ENCODE measurements around the gene PIK3CD.
"Not testable (repeated sequence)": the region's sequence is repeated elsewhere in the genome, so short reads cannot be mapped to it uniquely, and the experiment has no call there.

PIK3CD gene

DNA sequence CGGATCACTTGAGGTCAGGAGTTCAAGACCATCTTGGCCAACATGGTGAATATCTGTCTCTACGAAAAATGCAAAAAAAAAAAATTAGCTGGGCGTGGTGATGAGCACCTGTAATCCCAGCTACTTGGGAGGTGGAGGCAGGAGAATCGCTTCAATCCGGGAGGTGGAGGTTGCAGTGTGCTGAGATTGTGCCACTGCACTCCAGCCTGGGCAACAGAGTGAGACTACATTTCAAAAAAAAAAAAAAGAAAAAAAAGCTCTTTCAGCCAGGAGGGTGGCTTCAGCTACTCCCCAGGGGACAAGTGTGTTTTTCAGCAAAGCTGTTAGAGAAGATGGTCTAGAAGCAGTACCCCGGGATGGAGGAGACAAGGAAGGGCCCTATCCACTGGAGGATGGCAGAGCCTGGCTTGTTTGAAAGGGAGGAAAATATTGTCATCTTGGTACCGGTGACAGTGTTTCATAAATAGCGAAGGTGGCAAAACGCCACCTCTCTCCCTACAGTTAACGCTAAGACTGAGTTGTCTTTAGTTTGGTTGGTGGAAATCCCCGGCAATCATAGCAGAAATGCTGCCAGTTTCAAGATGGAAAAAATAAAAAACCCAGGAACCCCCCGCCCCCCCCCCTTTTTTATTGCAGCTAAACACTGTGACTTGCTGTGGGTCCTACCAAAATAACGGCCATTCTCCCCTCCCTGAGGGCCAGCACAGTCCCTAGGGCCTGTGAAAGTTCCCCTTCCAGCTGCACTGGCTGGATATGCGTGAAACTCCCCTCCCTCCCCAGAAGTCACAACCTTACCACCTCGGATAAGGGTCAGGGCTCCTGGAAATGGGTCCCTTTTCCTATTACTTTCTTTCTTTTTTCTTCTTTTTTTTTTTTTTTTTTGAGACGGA lies 3.5 kb downstream of the PIK3CD start:
- no peak for DNase-seq

- DNase-seq, result no peak
Observed at GRCh38 chr1:9655836-9656235, 4.3 kb downstream of the PIK3CD start.

- no peak for DNase-seq
Observed at GRCh38 chr1:9657521-9658032, 6.0 kb downstream of the PIK3CD start.

DNA sequence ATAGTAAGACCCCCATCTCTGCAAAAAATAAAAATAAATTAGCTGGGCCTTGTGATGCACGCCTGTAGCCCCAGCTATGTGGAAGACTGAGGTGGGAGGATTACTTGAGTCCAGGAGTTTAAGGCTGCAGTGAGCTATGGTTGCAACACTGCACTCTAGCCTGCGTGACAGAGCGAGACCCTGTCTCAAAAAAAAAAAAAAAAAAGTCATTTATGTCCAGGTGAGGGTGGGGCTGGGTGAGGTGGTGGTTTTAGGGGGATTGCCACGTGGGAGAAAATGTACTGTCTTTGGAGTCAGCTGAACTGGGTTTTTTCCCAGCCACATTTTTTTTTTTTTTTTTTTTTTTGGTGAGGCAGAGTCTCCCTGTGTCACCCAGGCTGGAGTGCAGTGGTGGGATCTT lies 6.7 kb downstream of the PIK3CD start:
- DNase-seq, result no peak

GRCh38 chr1:9659328-9659727 lies 7.8 kb downstream of the PIK3CD start:
- DNase-seq, result no peak

DNA sequence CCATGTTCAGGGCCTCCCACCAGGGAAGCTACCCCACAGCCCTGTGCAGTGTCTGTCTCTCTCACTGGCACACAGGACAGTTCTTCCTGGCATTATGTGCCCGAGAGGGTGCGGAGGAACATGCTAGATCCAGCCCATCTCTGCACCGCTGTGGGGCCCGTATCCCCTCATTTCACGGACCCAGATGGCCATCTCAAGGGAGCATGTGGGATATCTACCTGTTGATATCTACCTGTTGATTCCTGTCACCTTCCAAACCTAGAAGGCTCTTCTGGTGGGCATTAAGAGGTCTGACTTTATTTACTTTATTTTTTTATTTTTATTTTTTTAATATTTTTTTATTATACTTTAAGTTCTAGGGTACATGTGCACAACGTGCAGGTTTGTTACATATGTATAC lies 11.7 kb downstream of the PIK3CD start:
- DNase-seq, result no peak

DNA sequence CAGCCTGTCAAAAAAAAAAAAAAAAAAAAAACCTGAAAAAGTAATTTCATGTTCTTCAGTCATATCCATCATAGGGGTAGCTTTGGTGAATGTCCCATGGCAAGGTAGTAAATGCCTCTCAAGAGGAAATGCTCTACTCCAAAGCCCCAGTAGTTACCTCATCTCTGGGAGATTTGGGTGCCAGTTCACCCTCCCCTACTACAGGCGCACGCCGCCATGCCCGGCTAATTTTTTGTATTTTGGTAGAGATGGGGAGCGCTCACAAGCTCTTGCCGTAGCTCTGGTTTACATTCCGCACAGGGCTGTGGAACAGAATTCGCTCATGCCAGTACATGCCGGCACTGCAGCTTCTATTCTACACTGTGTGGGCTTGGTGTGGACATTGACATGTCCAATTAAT lies 13.7 kb downstream of the PIK3CD start:
- no peak for DNase-seq

GRCh38 chr1:9668080-9668479 lies 16.5 kb downstream of the PIK3CD start:
- DNase-seq, result no peak

- no peak for DNase-seq
Observed at GRCh38 chr1:9670085-9670484, 18.6 kb downstream of the PIK3CD start.

GRCh38 chr1:9671377-9672140 lies 20.0 kb downstream of the PIK3CD start:
- no peak for DNase-seq

- no peak for DNase-seq
Observed at GRCh38 chr1:9672444-9672843, 20.9 kb downstream of the PIK3CD start.

DNA sequence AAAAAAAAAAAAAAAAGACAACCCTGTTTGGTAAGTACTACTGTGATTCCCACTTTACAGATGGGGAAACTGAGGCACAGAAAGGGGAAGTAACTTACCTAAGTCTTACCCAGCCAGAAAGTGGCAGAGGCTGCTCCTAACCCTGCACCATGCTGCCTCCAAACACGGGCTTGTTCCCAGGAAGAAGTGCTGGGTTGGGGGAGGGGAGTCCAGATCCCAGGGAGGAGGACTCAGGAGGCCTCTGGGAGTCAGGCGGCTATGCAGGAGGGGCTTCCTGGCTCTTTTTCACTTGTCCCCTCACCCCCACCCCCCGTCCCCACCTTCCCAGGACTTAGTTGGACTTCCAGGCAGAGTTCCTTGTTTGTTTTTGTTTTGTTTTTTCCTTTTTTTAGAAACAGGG lies 23.9 kb downstream of the PIK3CD start:
- DNase-seq, result no peak

DNA sequence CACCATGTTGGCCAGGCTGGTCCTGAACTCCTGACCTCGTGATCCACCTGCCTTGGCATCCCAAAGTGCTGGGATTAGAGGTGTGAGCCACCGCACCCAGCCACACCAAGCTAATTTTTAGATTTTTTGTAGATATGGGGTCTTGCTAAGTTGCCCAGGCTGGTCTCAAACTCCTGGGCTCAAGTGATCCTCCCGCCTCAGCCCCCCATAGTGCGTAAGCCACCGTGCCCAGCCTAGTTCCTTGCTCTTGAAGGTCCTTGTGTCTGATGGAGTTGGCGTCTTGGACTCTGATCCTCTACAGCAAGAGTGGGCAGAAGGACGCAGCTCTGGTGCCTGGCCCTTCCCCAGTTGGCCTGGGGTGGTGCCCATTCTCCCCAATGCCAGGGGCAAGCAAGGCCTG lies 24.6 kb downstream of the PIK3CD start:
- not testable (repeated sequence) for DNase-seq

DNA sequence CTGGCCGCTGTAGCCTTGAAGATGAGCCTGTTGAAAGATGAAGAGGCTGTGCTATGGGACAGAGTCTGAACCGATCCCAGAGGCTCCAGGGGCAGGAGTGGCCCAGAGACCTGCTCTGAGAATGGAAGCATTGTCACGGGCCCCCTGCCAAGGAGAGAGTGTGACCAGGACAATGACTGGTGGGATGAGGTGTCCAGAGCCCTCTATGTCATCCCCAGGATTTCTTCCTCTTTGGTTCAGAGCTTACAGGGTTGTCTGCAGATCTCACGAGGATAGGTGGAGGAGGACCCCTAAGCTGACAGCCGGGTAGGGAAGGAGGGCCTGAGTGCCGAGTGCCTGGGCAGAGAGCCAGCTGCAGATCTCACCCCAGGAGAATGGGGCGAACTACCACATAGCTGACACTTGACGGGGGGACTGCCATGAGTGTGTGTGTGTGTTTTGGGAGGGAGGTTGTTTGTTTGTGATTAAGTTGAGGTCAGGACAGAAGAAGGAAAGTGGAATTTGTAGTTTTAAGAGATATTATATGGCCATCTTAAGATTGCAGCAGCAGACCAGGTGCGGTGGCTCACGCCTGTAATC lies 25.4 kb downstream of the PIK3CD start:
- no peak for DNase-seq

DNA sequence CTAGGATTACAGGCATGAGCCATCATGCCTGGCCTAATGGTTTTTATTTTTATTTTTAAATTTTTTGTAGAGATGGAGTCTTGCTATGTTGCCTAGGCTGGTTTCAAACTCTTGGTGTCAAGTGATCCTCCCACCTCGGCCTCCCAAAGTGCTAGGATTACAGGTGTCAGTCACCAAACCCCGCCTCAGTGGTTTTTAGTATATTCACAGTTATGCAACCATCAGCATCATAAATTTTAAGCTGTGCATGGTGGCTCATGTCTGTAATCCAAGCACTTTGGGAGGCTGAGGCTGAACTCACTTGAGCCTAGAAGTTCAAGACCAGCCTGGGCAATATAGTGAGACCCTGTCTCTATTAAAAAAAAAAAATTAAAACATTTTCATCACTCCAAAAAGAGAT lies 28.6 kb downstream of the PIK3CD start:
- no peak for DNase-seq

DNA sequence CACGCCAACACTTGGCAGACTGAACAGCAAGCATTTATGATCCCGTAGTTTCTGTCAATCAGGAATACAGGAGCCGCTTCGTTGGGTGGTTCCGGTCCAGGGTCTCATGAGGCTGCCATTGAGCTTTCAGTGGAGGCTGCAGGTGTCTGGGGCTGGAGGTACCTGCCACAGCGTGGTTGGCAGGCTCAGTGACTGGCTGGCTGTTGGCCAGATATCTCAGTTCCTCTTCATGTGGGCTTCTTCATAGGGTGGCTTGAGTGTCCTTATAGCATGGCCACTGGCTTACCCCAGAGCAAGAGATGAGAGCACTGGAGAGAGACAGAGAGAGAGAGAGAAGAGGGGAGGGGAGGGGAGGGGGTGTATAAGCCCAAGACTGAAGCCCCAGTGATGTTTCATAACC lies 29.3 kb downstream of the PIK3CD start:
- no peak for DNase-seq

- DNase-seq, result no peak
Observed at GRCh38 chr1:9684801-9685200, 33.3 kb downstream of the PIK3CD start.

DNA sequence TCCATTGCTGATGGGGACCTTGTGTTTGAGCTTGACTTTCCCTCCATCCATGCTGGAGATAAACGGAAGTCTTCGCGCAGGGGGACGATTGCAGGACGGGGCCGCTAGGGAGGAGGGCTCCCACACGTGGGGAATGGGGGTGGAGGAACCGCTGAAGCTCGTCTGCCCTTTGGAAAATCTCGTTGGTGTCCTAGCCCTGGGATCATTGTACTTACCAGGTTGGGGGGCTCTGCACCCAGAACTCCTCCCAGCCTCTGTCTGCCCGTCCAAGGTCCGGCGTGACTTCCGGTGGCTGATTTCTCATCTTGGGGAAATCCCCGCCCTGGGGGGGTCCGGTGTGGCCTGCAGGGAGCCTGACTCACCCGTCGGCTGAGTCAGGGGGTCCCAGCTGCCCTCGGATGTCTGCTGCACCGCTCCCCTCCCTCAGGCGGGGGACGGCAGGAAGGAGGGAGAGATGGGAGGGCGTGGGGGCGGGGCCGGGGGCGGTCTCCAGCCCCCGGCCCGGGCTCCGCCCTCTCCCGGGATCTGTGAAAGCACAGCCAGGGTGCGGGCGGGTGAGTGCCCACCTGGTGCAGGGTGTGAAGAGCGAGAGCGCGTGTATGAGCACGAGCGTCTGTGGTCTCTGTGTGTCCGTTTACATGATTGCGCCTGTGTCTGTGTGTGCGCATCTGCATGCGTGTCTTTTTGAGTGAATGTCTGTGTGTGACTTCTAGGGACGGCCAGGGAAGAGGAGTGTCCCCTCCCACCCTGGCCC lies 35.8 kb downstream of the PIK3CD start:
- no peak for DNase-seq

GRCh38 chr1:9687874-9688582 lies 36.5 kb downstream of the PIK3CD start:
- DNase-seq, result peak; percentile 18

DNA sequence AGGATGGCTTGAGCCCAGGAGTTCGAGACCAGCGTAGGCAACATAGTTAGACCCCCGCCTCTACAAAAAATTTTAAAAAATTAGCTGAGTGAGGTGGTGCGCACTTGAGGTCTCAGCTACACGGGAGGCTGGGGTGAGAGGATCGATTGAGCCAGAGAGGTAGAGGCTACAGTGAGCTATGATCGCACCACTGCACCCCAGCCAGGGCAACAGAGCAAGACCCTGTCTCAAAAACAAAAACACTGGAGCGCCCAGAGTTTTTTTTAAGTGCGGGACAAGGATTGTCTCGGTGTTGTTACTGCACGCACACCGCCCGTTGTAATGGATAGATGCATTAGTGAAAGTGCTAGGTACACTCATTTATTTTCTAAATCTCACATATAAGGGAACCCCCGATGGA lies 37.1 kb downstream of the PIK3CD start:
- no peak for DNase-seq

DNA sequence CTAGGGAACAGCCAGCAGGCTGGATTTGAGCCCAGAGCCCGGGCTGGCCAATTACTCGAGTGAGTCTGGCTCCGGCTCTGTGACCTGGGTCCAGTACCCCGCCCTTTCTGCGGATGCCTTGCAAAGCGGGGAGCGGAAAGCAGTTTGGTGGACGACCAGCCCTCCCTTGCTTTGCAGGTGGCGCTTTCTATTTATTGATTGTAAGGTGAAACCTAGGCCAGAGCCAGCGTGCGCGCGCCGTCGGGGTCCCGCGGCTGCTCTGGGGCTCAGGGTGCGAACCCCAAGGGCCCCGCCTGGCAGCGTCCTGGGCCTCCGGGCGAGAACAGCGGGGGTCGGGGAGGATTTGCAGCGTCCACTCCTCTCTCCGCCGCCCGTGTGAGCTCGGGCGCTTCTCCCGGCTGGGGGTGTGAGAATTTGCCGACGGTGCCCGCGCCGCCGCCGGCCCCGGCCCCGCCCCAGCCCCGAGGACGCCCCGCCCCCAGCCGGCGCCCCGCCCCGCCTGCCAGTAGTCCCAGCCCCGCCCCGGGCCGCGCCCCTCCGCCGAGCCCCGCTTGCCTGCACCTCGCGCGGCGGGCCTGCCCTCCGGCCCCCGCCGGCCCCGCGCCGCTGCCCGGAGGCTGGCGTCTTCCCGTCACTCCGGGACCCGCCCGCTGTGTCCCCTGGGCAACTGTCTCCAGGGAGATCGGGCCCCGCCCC lies 37.6 kb downstream of the PIK3CD start:
- DNase-seq, result peak; percentile 60

- no peak for DNase-seq
Observed at GRCh38 chr1:9689971-9690381, 38.4 kb downstream of the PIK3CD start.
